ENCODE measurements around the gene CFAP68.
A peak's percentile ranks its signal among the peaks of the same experiment; 100 is the strongest.
"Not testable (repeated sequence)": the region's sequence is repeated elsewhere in the genome, so short reads cannot be mapped to it uniquely, and the experiment has no call there.

The CFAP68 gene

GRCh38 chr11:111879637-111879960, 258 bp downstream of the CFAP68 start:
- Histone ChIP-seq H2BK5ac (ENCODE audit: low read depth, low read length, poor library complexity) (peak overlapping the region; percentile 74), H2AK5ac (ENCODE audit: low read length) (peak overlapping the region; percentile 20), H2BK120ac (ENCODE audit: insufficient read depth, low read length, poor library complexity) (peak overlapping the region; percentile 65), H3K27me3 (ENCODE audit: insufficient read depth, low read length) (no peaks in the 10 kb centered on the region), H3K4me3 (ENCODE audit: low read depth, low read length) (no peak overlapping the region), H3K23ac (ENCODE audit: low read length) (no peak overlapping the region), H4K8ac (ENCODE audit: low read depth, low read length) (peak overlapping the region; percentile 86), H3K27ac (ENCODE audit: low read depth, low read length) (peak overlapping the region; percentile 87), H2BK12ac (ENCODE audit: low read length) (no peak overlapping the region), H3K4ac (ENCODE audit: low read depth, low read length) (peak overlapping the region; percentile 28), H4K12ac (ENCODE audit: low read depth, low read length) (peak overlapping the region; percentile 47), H3K18ac (ENCODE audit: low read length) (peak overlapping the region; percentile 13), H3K79me1 (ENCODE audit: low read length) (peaks cover 6% of the 10 kb centered on the region), H3K9ac (ENCODE audit: low read length) (peak overlapping the region; percentile 9), H3K9me3 (ENCODE audit: insufficient read depth, low read depth, low read length) (no peaks in the 10 kb centered on the region), H3K79me2 (ENCODE audit: control insufficient read depth, insufficient read depth, low read length, poor library complexity) (no peaks in the 10 kb centered on the region), H3K4me1 (ENCODE audit: control insufficient read depth in 1 of 2, insufficient read depth in 2 of 2, low read length in 2 of 2) (peaks cover 3 to 4% of the 10 kb centered on the region in 2 experiments), H3K4me2 (ENCODE audit: low read length) (peak overlapping the region; percentile 87), H2AFZ (ENCODE audit: insufficient read depth, low read length, poor library complexity) (peak overlapping the region; percentile 47), H3K36me3 (ENCODE audit: control insufficient read depth in 1 of 2, insufficient read depth in 2 of 2, low read length in 2 of 2) (no peaks in the 10 kb centered on the region), H3K14ac (ENCODE audit: low read length) (peak overlapping the region; percentile 56), H4K91ac (ENCODE audit: low read depth, low read length) (peak overlapping the region; percentile 82)
- no CpG with 5 or more reads among the region's 6 CpGs for WGBS (ENCODE audit: extremely low coverage, insufficient coverage, insufficient read length)
- no peak for DNase-seq

DNA sequence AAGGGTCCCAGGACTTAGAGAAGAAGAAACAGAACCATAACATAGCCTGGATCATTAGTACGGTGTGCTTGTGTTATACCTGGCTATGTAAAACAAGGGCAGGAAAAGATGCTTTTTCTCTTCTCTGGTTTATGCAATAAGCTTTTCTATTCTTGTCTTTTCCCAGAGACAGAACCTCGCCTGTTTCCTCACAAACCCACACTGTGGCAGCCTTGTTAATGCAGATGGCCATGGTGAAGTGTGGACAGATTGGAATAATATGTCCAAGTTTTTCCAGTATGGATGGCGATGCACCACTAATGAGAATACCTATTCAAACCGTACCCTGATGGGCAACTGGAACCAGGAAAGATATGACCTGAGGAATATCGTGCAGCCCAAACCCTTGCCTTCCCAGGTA, 2.9 kb downstream of the CFAP68 start:
- WGBS (ENCODE audit: extremely low coverage, insufficient coverage, insufficient read length): no CpG with 5 or more reads among the region's 5 CpGs
- Histone ChIP-seq H3K27ac (ENCODE audit: low read depth, low read length) (no peak overlapping the region), H3K14ac (ENCODE audit: low read length) (no peak overlapping the region), H3K4me1 (ENCODE audit: control insufficient read depth in 1 of 2, insufficient read depth in 2 of 2, low read length in 2 of 2) (peaks cover 3 to 4% of the 10 kb centered on the region in 2 experiments), H2BK5ac (ENCODE audit: low read depth, low read length, poor library complexity) (no peak overlapping the region), H3K18ac (ENCODE audit: low read length) (no peak overlapping the region), H4K91ac (ENCODE audit: low read depth, low read length) (no peak overlapping the region), H3K9ac (ENCODE audit: low read length) (no peak overlapping the region), H3K9me3 (ENCODE audit: insufficient read depth, low read depth, low read length) (no peaks in the 10 kb centered on the region), H3K4me2 (ENCODE audit: low read length) (no peak overlapping the region), H3K79me1 (ENCODE audit: low read length) (peaks cover 6% of the 10 kb centered on the region), H4K12ac (ENCODE audit: low read depth, low read length) (no peak overlapping the region), H4K8ac (ENCODE audit: low read depth, low read length) (no peak overlapping the region), H3K79me2 (ENCODE audit: control insufficient read depth, insufficient read depth, low read length, poor library complexity) (no peaks in the 10 kb centered on the region), H2AK5ac (ENCODE audit: low read length) (no peak overlapping the region), H3K36me3 (ENCODE audit: control insufficient read depth in 1 of 2, insufficient read depth in 2 of 2, low read length in 2 of 2) (no peaks in the 10 kb centered on the region), H2AFZ (ENCODE audit: insufficient read depth, low read length, poor library complexity) (no peak overlapping the region), H2BK12ac (ENCODE audit: low read length) (no peak overlapping the region), H3K23ac (ENCODE audit: low read length) (no peak overlapping the region), H3K4me3 (ENCODE audit: low read depth, low read length) (no peak overlapping the region), H2BK120ac (ENCODE audit: insufficient read depth, low read length, poor library complexity) (no peak overlapping the region), H3K4ac (ENCODE audit: low read depth, low read length) (no peak overlapping the region), H3K27me3 (ENCODE audit: insufficient read depth, low read length) (no peaks in the 10 kb centered on the region)
- no peak for DNase-seq

GRCh38 chr11:111885053-111885452, 5.7 kb downstream of the CFAP68 start:
- H3K79me2 ChIP-seq (ENCODE audit: control insufficient read depth, insufficient read depth, low read length, poor library complexity); H3K9me3 ChIP-seq (ENCODE audit: insufficient read depth, low read depth, low read length); H3K9ac ChIP-seq (ENCODE audit: low read length); H3K36me3 ChIP-seq (ENCODE audit: control insufficient read depth in 1 of 2, insufficient read depth in 2 of 2, low read length in 2 of 2); H3K14ac ChIP-seq (ENCODE audit: low read length); H3K18ac ChIP-seq (ENCODE audit: low read length); H2BK5ac ChIP-seq (ENCODE audit: low read depth, low read length, poor library complexity); H3K79me1 ChIP-seq (ENCODE audit: low read length); H3K23ac ChIP-seq (ENCODE audit: low read length); H3K27ac ChIP-seq (ENCODE audit: low read depth, low read length); H4K8ac ChIP-seq (ENCODE audit: low read depth, low read length); H3K4me1 ChIP-seq (ENCODE audit: control insufficient read depth in 1 of 2, insufficient read depth in 2 of 2, low read length in 2 of 2); H2AFZ ChIP-seq (ENCODE audit: insufficient read depth, low read length, poor library complexity); DNase-seq; H4K91ac ChIP-seq (ENCODE audit: low read depth, low read length); H3K4me2 ChIP-seq (ENCODE audit: low read length); H3K4me3 ChIP-seq (ENCODE audit: low read depth, low read length); H3K4ac ChIP-seq (ENCODE audit: low read depth, low read length); H3K27me3 ChIP-seq (ENCODE audit: insufficient read depth, low read length); H2BK12ac ChIP-seq (ENCODE audit: low read length); H4K12ac ChIP-seq (ENCODE audit: low read depth, low read length); H2AK5ac ChIP-seq (ENCODE audit: low read length); H2BK120ac ChIP-seq (ENCODE audit: insufficient read depth, low read length, poor library complexity): not testable (repeated sequence)
- no CpG with 5 or more reads among the region's 4 CpGs for WGBS (ENCODE audit: extremely low coverage, insufficient coverage, insufficient read length)

GRCh38 chr11:111886032-111886431, 6.7 kb downstream of the CFAP68 start:
- no CpG with 5 or more reads among the region's 4 CpGs for WGBS (ENCODE audit: extremely low coverage, insufficient coverage, insufficient read length)
- no peak for DNase-seq

More at GRCh38 chr11:111886032-111886431, 6.7 kb downstream of the CFAP68 start:
- Histone ChIP-seq H3K9ac (ENCODE audit: low read length) (no peak overlapping the region), H3K9me3 (ENCODE audit: insufficient read depth, low read depth, low read length) (no peaks in the 10 kb centered on the region), H3K23ac (ENCODE audit: low read length) (no peak overlapping the region), H3K18ac (ENCODE audit: low read length) (no peak overlapping the region), H3K4me1 (ENCODE audit: control insufficient read depth in 1 of 2, insufficient read depth in 2 of 2, low read length in 2 of 2) (no peaks in the 10 kb centered on the region), H3K27ac (ENCODE audit: low read depth, low read length) (no peak overlapping the region), H3K4me2 (ENCODE audit: low read length) (no peak overlapping the region), H2BK5ac (ENCODE audit: low read depth, low read length, poor library complexity) (no peak overlapping the region), H2BK12ac (ENCODE audit: low read length) (no peak overlapping the region), H2AFZ (ENCODE audit: insufficient read depth, low read length, poor library complexity) (no peak overlapping the region), H4K12ac (ENCODE audit: low read depth, low read length) (no peak overlapping the region), H3K36me3 (ENCODE audit: control insufficient read depth in 1 of 2, insufficient read depth in 2 of 2, low read length in 2 of 2) (no peaks in the 10 kb centered on the region), H3K79me1 (ENCODE audit: low read length) (no peaks in the 10 kb centered on the region), H3K4me3 (ENCODE audit: low read depth, low read length) (no peak overlapping the region), H3K14ac (ENCODE audit: low read length) (no peak overlapping the region), H2AK5ac (ENCODE audit: low read length) (no peak overlapping the region), H4K91ac (ENCODE audit: low read depth, low read length) (no peak overlapping the region), H3K4ac (ENCODE audit: low read depth, low read length) (no peak overlapping the region), H3K27me3 (ENCODE audit: insufficient read depth, low read length) (no peaks in the 10 kb centered on the region), H4K8ac (ENCODE audit: low read depth, low read length) (no peak overlapping the region), H2BK120ac (ENCODE audit: insufficient read depth, low read length, poor library complexity) (no peak overlapping the region), H3K79me2 (ENCODE audit: control insufficient read depth, insufficient read depth, low read length, poor library complexity) (no peaks in the 10 kb centered on the region)

Data from trophoblast cell (in vitro differentiated cells and primary cell).